Measurements from ENCODE around the gene CARNS1. TPM values are rescaled to one million over a fixed set of nuclear protein-coding genes. Genes with fewer than 3 reads are reported as not detected.

Gene CARNS1
- total and polyA plus RNA-seq, 2 donors (not counting 1 experiment from before 2014, with no cell fraction given), result 0.05 to 0.17 TPM

- Histone ChIP-seq H3K27ac (ENCODE audit: insufficient read depth, low read length) (no peak overlapping the region), H3K4me2 (ENCODE audit: extremely low read depth, insufficient read depth, low read length) (no peak overlapping the region), H3K9ac (ENCODE audit: insufficient read depth, low read length) (no peak overlapping the region), H3K27me3 (ENCODE audit: control insufficient read depth, insufficient read depth, low read length) (no peaks in the 10 kb centered on the region), H3K79me2 (ENCODE audit: control insufficient read depth, insufficient read depth, low read length) (peaks cover 2% of the 10 kb centered on the region), H3K9me3 (ENCODE audit: control insufficient read depth, insufficient read depth, low read depth, low read length) (no peaks in the 10 kb centered on the region), H3K4me3 (replicated peaks in 1 of 4; ENCODE audit: control extremely low read depth in 1 of 4, insufficient read depth in 1 of 4, low read depth in 3 of 4, low read length in 4 of 4) (no peak overlapping the region), H2AFZ (ENCODE audit: low read length) (no peak overlapping the region), H3K4me1 (ENCODE audit: control insufficient read depth, extremely low read depth, insufficient read depth, low read length) (peaks cover under 1% of the 10 kb centered on the region), H3K36me3 (ENCODE audit: control insufficient read depth, insufficient read depth, low read length) (peaks cover 40% of the 10 kb centered on the region), H4K20me1 (ENCODE audit: control insufficient read depth, extremely low read depth, insufficient read depth, low read length) (no peaks in the 10 kb centered on the region)
- DNase-seq (ENCODE audit: low read depth in 2 of 2), result no peak
- TF ChIP-seq EZH2 (IDR thresholded peaks at IDR 0.05; ENCODE audit: low read length, missing control alignments), result no peak
- TF ChIP-seq CTCF (conservative IDR thresholded peaks at IDR 0.05 in 1 of 2, IDR thresholded peaks at IDR 0.05 in 1 of 2; ENCODE audit: low read depth in 1 of 2, low read length in 2 of 2), result no peak
Measured at GRCh38 chr11:67434395-67434881, 19.0 kb downstream of the CARNS1 start.

GRCh38 chr11:67435031-67435726 is 19.7 kb downstream of the CARNS1 start:
- TF ChIP-seq CTCF (conservative IDR thresholded peaks at IDR 0.05 in 1 of 2, IDR thresholded peaks at IDR 0.05 in 1 of 2; ENCODE audit: low read depth in 1 of 2, low read length in 2 of 2) (no peak), EZH2 (IDR thresholded peaks at IDR 0.05; ENCODE audit: low read length, missing control alignments) (no peak)
- DNase-seq (ENCODE audit: low read depth in 2 of 2), result no peak
- Histone ChIP-seq H3K36me3 (ENCODE audit: control insufficient read depth, insufficient read depth, low read length) (peaks cover 44% of the 10 kb centered on the region), H3K27ac (ENCODE audit: insufficient read depth, low read length) (no peak overlapping the region), H3K79me2 (ENCODE audit: control insufficient read depth, insufficient read depth, low read length) (no peaks in the 10 kb centered on the region), H3K4me1 (ENCODE audit: control insufficient read depth, extremely low read depth, insufficient read depth, low read length) (no peaks in the 10 kb centered on the region), H3K27me3 (ENCODE audit: control insufficient read depth, insufficient read depth, low read length) (no peaks in the 10 kb centered on the region), H2AFZ (ENCODE audit: low read length) (no peak overlapping the region), H3K4me3 (replicated peaks in 1 of 4; ENCODE audit: control extremely low read depth in 1 of 4, insufficient read depth in 1 of 4, low read depth in 3 of 4, low read length in 4 of 4) (no peak overlapping the region), H3K9ac (ENCODE audit: insufficient read depth, low read length) (no peak overlapping the region), H3K4me2 (ENCODE audit: extremely low read depth, insufficient read depth, low read length) (no peak overlapping the region), H3K9me3 (ENCODE audit: control insufficient read depth, insufficient read depth, low read depth, low read length) (no peaks in the 10 kb centered on the region), H4K20me1 (ENCODE audit: control insufficient read depth, extremely low read depth, insufficient read depth, low read length) (no peaks in the 10 kb centered on the region)

GRCh38 chr11:67435727-67436458 is 20.4 kb downstream of the CARNS1 start:
- Histone ChIP-seq H3K27ac (ENCODE audit: insufficient read depth, low read length) (no peak overlapping the region), H2AFZ (ENCODE audit: low read length) (no peak overlapping the region), H3K79me2 (ENCODE audit: control insufficient read depth, insufficient read depth, low read length) (no peaks in the 10 kb centered on the region), H4K20me1 (ENCODE audit: control insufficient read depth, extremely low read depth, insufficient read depth, low read length) (no peaks in the 10 kb centered on the region), H3K27me3 (ENCODE audit: control insufficient read depth, insufficient read depth, low read length) (no peaks in the 10 kb centered on the region), H3K4me2 (ENCODE audit: extremely low read depth, insufficient read depth, low read length) (no peak overlapping the region), H3K4me3 (replicated peaks in 1 of 4; ENCODE audit: control extremely low read depth in 1 of 4, insufficient read depth in 1 of 4, low read depth in 3 of 4, low read length in 4 of 4) (no peak overlapping the region), H3K36me3 (ENCODE audit: control insufficient read depth, insufficient read depth, low read length) (peaks cover 44% of the 10 kb centered on the region), H3K4me1 (ENCODE audit: control insufficient read depth, extremely low read depth, insufficient read depth, low read length) (no peaks in the 10 kb centered on the region), H3K9ac (ENCODE audit: insufficient read depth, low read length) (no peak overlapping the region), H3K9me3 (ENCODE audit: control insufficient read depth, insufficient read depth, low read depth, low read length) (no peaks in the 10 kb centered on the region)
- TF ChIP-seq EZH2 (IDR thresholded peaks at IDR 0.05; ENCODE audit: low read length, missing control alignments) (no peak), CTCF (conservative IDR thresholded peaks at IDR 0.05 in 1 of 2, IDR thresholded peaks at IDR 0.05 in 1 of 2; ENCODE audit: low read depth in 1 of 2, low read length in 2 of 2) (no peak)
- DNase-seq (ENCODE audit: low read depth in 2 of 2), result no peak

All from fibroblast of lung (primary cell).